Natural killer cell (primary cell): ENCODE results near the gene PCDHA12. TPM values are rescaled to one million over a fixed set of nuclear protein-coding genes. Genes with fewer than 3 reads are reported as not detected.
"Not testable (repeated sequence)": the region's sequence is repeated elsewhere in the genome, so short reads cannot be mapped to it uniquely, and the experiment has no call there.

ENCODE experiments used
- ATAC-seq, 3 donors: fragments of 150-1000 bp in 2 of 3; fragments of 200-7000 bp in 1 of 3; cut with Tn5 transposase; 1 replicate in 1 of 3; 2 replicates in 2 of 3; pipeline ENCODE4 v1.10.0; 2021; ENCODE audit warnings: mild to moderate bottlenecking in 2 of 3, moderate library complexity in 2 of 3
- DNase-seq, 2 donors: peaks; one replicate each; pipeline versions ENCODE4 v3.0.0 to v3.0.0-alpha.2; 2013 to 2021; ENCODE audit warnings: mixed read lengths in 1 of 2
- H3K27ac ChIP-seq: one replicate; pipeline ENCODE4 v1.5.1; 2013; ENCODE audit warnings: mild to moderate bottlenecking, low read length
- H3K27me3 ChIP-seq: one replicate; pipeline ENCODE4 v1.6.1; 2013; ENCODE audit warnings: low read length; ENCODE audit not compliant: control insufficient read depth, insufficient read depth
- H3K36me3 ChIP-seq: one replicate; pipeline ENCODE4 v1.6.1; 2013; ENCODE audit warnings: low read length; ENCODE audit not compliant: control insufficient read depth, insufficient read depth
- H3K4me1 ChIP-seq: one replicate; pipeline ENCODE4 v1.6.1; 2013; ENCODE audit warnings: low read length; ENCODE audit not compliant: control insufficient read depth, insufficient read depth
- H3K4me3 ChIP-seq: one replicate; pipeline ENCODE4 v1.5.1; 2013; ENCODE audit warnings: low read length
- H3K9me3 ChIP-seq: one replicate; pipeline ENCODE4 v1.6.1; 2013; ENCODE audit warnings: low read length; ENCODE audit not compliant: control insufficient read depth, insufficient read depth
- H3K27ac Mint-ChIP-seq, 2 donors: one replicate each; pipeline ENCODE4 v1.8.0; 2022; ENCODE audit warnings: mild to moderate bottlenecking in 2 of 2, mixed read lengths in 2 of 2, moderate library complexity in 1 of 2
- H3K27me3 Mint-ChIP-seq, 2 donors: one replicate each; pipeline ENCODE4 v1.8.0; 2022; ENCODE audit warnings: low read depth in 2 of 2, mixed read lengths in 2 of 2
- H3K36me3 Mint-ChIP-seq: one replicate; pipeline ENCODE4 v1.8.0; 2022; ENCODE audit warnings: mixed read lengths
- H3K4me1 Mint-ChIP-seq, 2 donors: one replicate each; pipeline ENCODE4 v1.8.0; 2022; ENCODE audit warnings: mixed read lengths in 2 of 2
- H3K4me3 Mint-ChIP-seq: one replicate; pipeline ENCODE4 v1.8.0; 2022; ENCODE audit warnings: mild to moderate bottlenecking, moderate library complexity, mixed read lengths
- H3K9me3 Mint-ChIP-seq, 2 donors: one replicate each; pipeline ENCODE4 v1.8.0; 2022; ENCODE audit warnings: mixed read lengths in 2 of 2
- CTCF ChIP-seq: fragments of 200-600 bp; IDR thresholded peaks from one replicate; pipeline ENCODE4 v1.8.0; 2022; ENCODE audit warnings: antibody characterized with exemption
- WGBS: methylation state at CpG from one replicate; pipeline ENCODE4 v1.1.7; 2013; ENCODE audit warnings: missing lambda C conversion rate; ENCODE audit not compliant: insufficient coverage; 5-methylcytosine and 5-hydroxymethylcytosine counted together
- intact Hi-C: fragments of 100-400 bp; cut with micrococcal nuclease; formaldehyde crosslinking; loops from one replicate; pipeline ENCODE4 v1.14.2; 2022
- total RNA-seq, 4 donors: library from RNA; stranded (reverse); fragments of 120-200 nt in 1 of 4; gene quantifications; one replicate each; pipeline versions ENCODE4 v1.2.3 to v1.2.4, GENCODE V29; 2013 to 2022

The PCDHA12 gene
- not detected for total RNA-seq
- total RNA-seq (2013) = not detected

GRCh38 chr5:140875085-140876065 is at the start of gene PCDHA12:
Gene PCDHA12 (plus strand): TSS chr5:140875308. CDS start chr5:140875473, 165 bp downstream.
- H3K4me3 Mint-ChIP-seq = no peak within 1 kb of the TSS
- Histone ChIP-seq H3K27me3 (peaks cover 9% of the 10 kb centered on the region), H3K4me3 (no peak within 1 kb of the TSS), H3K4me1 (no peaks in the 10 kb centered on the region), H3K27ac (no peak within 1 kb of the TSS), H3K36me3 (no peaks in the 10 kb centered on the region), H3K9me3 (peaks cover 13% of the 10 kb centered on the region)
- intact Hi-C loops = no loop called here
- no peaks in the 10 kb centered on the region for H3K4me1 Mint-ChIP-seq
- peaks cover 6 to 9% of the 10 kb centered on the region in 2 donors for H3K9me3 Mint-ChIP-seq
- WGBS = 26% methylated on average over 44 of the region's 47 CpGs
- H3K27me3 Mint-ChIP-seq = peaks cover 2 to 6% of the 10 kb centered on the region in 2 donors
- ATAC-seq = no peak
- DNase-seq = no peak
- H3K27ac Mint-ChIP-seq = no peak within 1 kb of the TSS
- H3K36me3 Mint-ChIP-seq = no peaks in the 10 kb centered on the region
- no peak for TF ChIP-seq CTCF

- H3K4me1 Mint-ChIP-seq = no peaks in the 10 kb centered on the region
- TF ChIP-seq CTCF = no peak
- peaks cover 5 to 16% of the 10 kb centered on the region in 2 donors for H3K9me3 Mint-ChIP-seq
- H3K27me3 Mint-ChIP-seq = peaks cover 16 to 23% of the 10 kb centered on the region in 2 donors
- H3K27ac Mint-ChIP-seq = no peak within 1 kb of the TSS
- H3K27ac ChIP-seq = no peak within 1 kb of the TSS
- intact Hi-C loops = no loop called here
- H3K4me1 ChIP-seq = no peaks in the 10 kb centered on the region
- peaks cover 19% of the 10 kb centered on the region for H3K9me3 ChIP-seq
- no peak for DNase-seq
- H3K4me3 ChIP-seq = no peak within 1 kb of the TSS
- H3K36me3 ChIP-seq = no peaks in the 10 kb centered on the region
- no peak within 1 kb of the TSS for H3K4me3 Mint-ChIP-seq
- peaks cover 13% of the 10 kb centered on the region for H3K36me3 Mint-ChIP-seq
- H3K27me3 ChIP-seq = peaks cover 14% of the 10 kb centered on the region
- ATAC-seq = no peak
- WGBS = 33% methylated on average over 23 of the region's 27 CpGs
These were observed 47.3 kb upstream of the PCDHA12 start, which contains the start of gene PCDHA6 for GRCh38 chr5:140827704-140828361. Gene PCDHA6 (plus strand): TSS chr5:140827960. CDS start chr5:140828092, 132 bp downstream.

GRCh38 chr5:140828362-140828737 is 46.8 kb upstream of the PCDHA12 start:
- peaks cover 17% of the 10 kb centered on the region for H3K27me3 ChIP-seq
- TF ChIP-seq CTCF = no peak
- WGBS = 27% methylated on average over 13 of the region's 18 CpGs
- Mint-ChIP-seq H3K9me3 (peaks cover 8 to 18% of the 10 kb centered on the region in 2 donors), H3K4me3 (no peak overlapping the region), H3K27ac (no peak overlapping the region), H3K4me1 (no peaks in the 10 kb centered on the region), H3K27me3 (peaks cover 18 to 27% of the 10 kb centered on the region in 2 donors), H3K36me3 (peaks cover 15% of the 10 kb centered on the region)
- peaks cover 16% of the 10 kb centered on the region for H3K9me3 ChIP-seq
- no peaks in the 10 kb centered on the region for H3K36me3 ChIP-seq
- no peaks in the 10 kb centered on the region for H3K4me1 ChIP-seq
- no peak overlapping the region for H3K4me3 ChIP-seq
- no peak for ATAC-seq
- no peak overlapping the region for H3K27ac ChIP-seq
- DNase-seq = no peak
- intact Hi-C loops = no loop called here

GRCh38 chr5:140829511-140830501 is 45.3 kb upstream of the PCDHA12 start:
- H3K36me3 ChIP-seq, H3K9me3 ChIP-seq, H3K27ac ChIP-seq, H3K4me1 Mint-ChIP-seq, intact Hi-C loops, DNase-seq, H3K4me1 ChIP-seq, H3K4me3 ChIP-seq, H3K27ac Mint-ChIP-seq, ATAC-seq, H3K4me3 Mint-ChIP-seq: not testable (repeated sequence)
- Mint-ChIP-seq H3K36me3 (peaks cover 15% of the 10 kb centered on the region), H3K27me3 (peaks cover 22 to 27% of the 10 kb centered on the region in 2 donors), H3K9me3 (peaks cover 9 to 21% of the 10 kb centered on the region in 2 donors)
- peaks cover 15% of the 10 kb centered on the region for H3K27me3 ChIP-seq
- 57% methylated on average over 106 of the region's 106 CpGs for WGBS
